HepG2 (cell line): ENCODE measurements around the gene CRYZ. TPM values are rescaled to one million over a fixed set of nuclear protein-coding genes. Genes with fewer than 3 reads are reported as not detected.
A peak's percentile ranks its signal among the peaks of the same experiment; 100 is the strongest.

Experiments
- ARID2 ChIP-seq: sonication (generic); formaldehyde crosslinking; IDR thresholded peaks from 2 replicates; pipeline ENCODE4 v1.8.1; 2022; ENCODE audit warnings: mild to moderate bottlenecking, missing genetic modification reagents, borderline replicate concordance
- ARNTL ChIP-seq: sonication (generic); formaldehyde crosslinking; IDR thresholded peaks from 2 replicates; pipeline ENCODE4 v1.4.0; 2020; ENCODE audit warnings: mild to moderate bottlenecking, missing genetic modification reagents
- CHD2 ChIP-seq: IDR thresholded peaks from 2 replicates; pipeline ENCODE4 v1.6.1; 2011; ENCODE audit warnings: low read depth, low read length, improper control_type of control experiment
- ELK4 ChIP-seq: sonication (generic); formaldehyde crosslinking; IDR thresholded peaks from 2 replicates; pipeline ENCODE4 v1.9.0; 2021; ENCODE audit warnings: missing genetic modification reagents, borderline replicate concordance
- GABPB1 ChIP-seq: IDR thresholded peaks from 2 replicates; pipeline ENCODE4 v1.6.1; 2016; ENCODE audit warnings: mild to moderate bottlenecking, missing genetic modification reagents, moderate library complexity, missing compliant biosample characterization
- MTA3 ChIP-seq: sonication (generic); formaldehyde crosslinking; IDR thresholded peaks from 2 replicates; pipeline ENCODE4 v1.4.0; 2020; ENCODE audit warnings: missing genetic modification reagents
- NCOA2 ChIP-seq: sonication (generic); formaldehyde crosslinking; IDR thresholded peaks from 2 replicates; pipeline ENCODE4 v1.8.0; 2022; ENCODE audit warnings: inconsistent platforms
- PAF1 ChIP-seq: IDR thresholded peaks from 2 replicates; pipeline ENCODE4 v1.6.1; 2016; ENCODE audit warnings: missing genetic modification reagents, missing compliant biosample characterization
- STAT5B ChIP-seq: sonication (generic); formaldehyde crosslinking; IDR thresholded peaks from 2 replicates; pipeline ENCODE4 v1.4.0; 2020; ENCODE audit warnings: missing genetic modification reagents
- ZBTB2 ChIP-seq: sonication (generic); formaldehyde crosslinking; IDR thresholded peaks from 2 replicates; pipeline ENCODE4 v1.8.0; 2022; ENCODE audit warnings: low read depth, missing genetic modification reagents
- ZFP36 ChIP-seq: fragments of 150-350 bp; IDR thresholded peaks from 2 replicates; pipeline ENCODE4 v1.6.1; 2018; ENCODE audit warnings: borderline replicate concordance, low read length, low read depth; ENCODE audit not compliant: partially characterized antibody
- ZNF12 ChIP-seq: sonication (generic); formaldehyde crosslinking; IDR thresholded peaks from 2 replicates; pipeline ENCODE4 v1.5.0; 2020; ENCODE audit warnings: missing genetic modification reagents
- ZNF737 ChIP-seq: sonication (generic); formaldehyde crosslinking; IDR thresholded peaks from 2 replicates; pipeline ENCODE4 v1.5.0; 2020; ENCODE audit warnings: missing genetic modification reagents, mild to moderate bottlenecking, borderline replicate concordance
- ZNF780A ChIP-seq: sonication (generic); formaldehyde crosslinking; IDR thresholded peaks from 2 replicates; pipeline ENCODE4 v1.8.0; 2022; ENCODE audit warnings: mild to moderate bottlenecking, missing genetic modification reagents, moderate library complexity
- polyA plus RNA-seq, 8 experiments: library from polyadenylated mRNA; depleted of rRNA in 3 of 8; stranded (reverse) in 7 of 8; unstranded in 1 of 8; fragments of >200 nt; fragmentation: Illumina TruSeq in 4 of 8; extraction: Trizol in 4 of 8; gene quantifications; 2 replicates each; pipeline versions ENCODE4 v1.2.1 to v1.2.3, GENCODE V29; 2011 to 2016; ENCODE audit warnings: low read depth in 4 of 8, missing spikeins in 1 of 8, mixed read lengths in 1 of 8; ENCODE audit not compliant: insufficient read depth in 1 of 8
- total RNA-seq, 5 experiments: library from RNA; depleted of rRNA; stranded (reverse); fragments of >200 nt; fragmentation: Illumina TruSeq; extraction: Trizol; gene quantifications; 2 replicates each; pipeline ENCODE4 v1.2.3, GENCODE V29; 2016; ENCODE audit warnings: low read depth in 1 of 5
- TF ChIP-seq, protein P1 (sequence below): sonication (generic); formaldehyde crosslinking; IDR thresholded peaks from 2 replicates; pipeline ENCODE4 v1.8.0; 2022; ENCODE audit warnings: missing genetic modification reagents, mild to moderate bottlenecking, inconsistent platforms, borderline replicate concordance
- TF ChIP-seq, protein P2 (sequence below): sonication (generic); formaldehyde crosslinking; IDR thresholded peaks from 2 replicates; pipeline ENCODE4 v1.5.1; 2020; ENCODE audit warnings: missing genetic modification reagents, mild to moderate bottlenecking, borderline replicate concordance
- TF ChIP-seq, protein P3 (sequence below): sonication (generic); formaldehyde crosslinking; IDR thresholded peaks from 2 replicates; pipeline ENCODE4 v1.4.0; 2020; ENCODE audit warnings: missing genetic modification reagents, borderline replicate concordance

CRYZ gene
- total and polyA plus RNA-seq, 2 of the 13 experiments (the other 11 are each of a cell fraction or from before 2014, with no cell fraction given) = 115 to 211 TPM

- TF ChIP-seq ELK4 (CRISPR knock-in tag) = no peak
- peak; percentile 23; the same call in 1 of the 2 replicates for TF ChIP-seq ZNF12 (CRISPR knock-in tag)
- TF ChIP-seq, protein P1, sequence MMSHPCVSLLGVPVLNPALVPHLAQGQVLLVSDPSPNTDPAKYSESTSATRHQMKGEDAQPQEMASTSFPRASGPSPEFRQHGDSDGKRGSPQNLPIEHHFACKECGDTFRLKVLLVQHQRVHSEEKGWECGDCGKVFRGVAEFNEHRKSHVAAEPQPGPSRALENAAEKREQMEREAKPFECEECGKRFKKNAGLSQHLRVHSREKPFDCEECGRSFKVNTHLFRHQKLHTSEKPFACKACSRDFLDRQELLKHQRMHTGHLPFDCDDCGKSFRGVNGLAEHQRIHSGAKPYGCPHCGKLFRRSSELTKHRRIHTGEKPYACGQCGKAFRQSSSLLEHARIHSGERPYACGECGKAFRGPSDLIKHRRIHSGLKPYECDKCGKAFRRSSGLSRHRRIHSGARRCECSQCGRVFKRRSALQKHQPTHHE (CRISPR knock-in tag) = peak; percentile 67; the same call in 1 of the 2 replicates
- no peak for TF ChIP-seq ARID2
- peak; percentile 62; the same call in 1 of the 2 replicates for TF ChIP-seq ZNF780A (CRISPR knock-in tag)
- no peak for TF ChIP-seq MTA3 (CRISPR knock-in tag)
- TF ChIP-seq PAF1 (CRISPR knock-in tag) = no peak
- TF ChIP-seq, protein P2, sequence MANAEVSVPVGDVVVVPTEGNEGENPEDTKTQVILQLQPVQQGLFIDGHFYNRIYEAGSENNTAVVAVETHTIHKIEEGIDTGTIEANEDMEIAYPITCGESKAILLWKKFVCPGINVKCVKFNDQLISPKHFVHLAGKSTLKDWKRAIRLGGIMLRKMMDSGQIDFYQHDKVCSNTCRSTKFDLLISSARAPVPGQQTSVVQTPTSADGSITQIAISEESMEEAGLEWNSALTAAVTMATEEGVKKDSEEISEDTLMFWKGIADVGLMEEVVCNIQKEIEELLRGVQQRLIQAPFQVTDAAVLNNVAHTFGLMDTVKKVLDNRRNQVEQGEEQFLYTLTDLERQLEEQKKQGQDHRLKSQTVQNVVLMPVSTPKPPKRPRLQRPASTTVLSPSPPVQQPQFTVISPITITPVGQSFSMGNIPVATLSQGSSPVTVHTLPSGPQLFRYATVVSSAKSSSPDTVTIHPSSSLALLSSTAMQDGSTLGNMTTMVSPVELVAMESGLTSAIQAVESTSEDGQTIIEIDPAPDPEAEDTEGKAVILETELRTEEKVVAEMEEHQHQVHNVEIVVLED = peak; percentile 61; the same call in 1 of the 2 replicates
- TF ChIP-seq, protein P3, sequence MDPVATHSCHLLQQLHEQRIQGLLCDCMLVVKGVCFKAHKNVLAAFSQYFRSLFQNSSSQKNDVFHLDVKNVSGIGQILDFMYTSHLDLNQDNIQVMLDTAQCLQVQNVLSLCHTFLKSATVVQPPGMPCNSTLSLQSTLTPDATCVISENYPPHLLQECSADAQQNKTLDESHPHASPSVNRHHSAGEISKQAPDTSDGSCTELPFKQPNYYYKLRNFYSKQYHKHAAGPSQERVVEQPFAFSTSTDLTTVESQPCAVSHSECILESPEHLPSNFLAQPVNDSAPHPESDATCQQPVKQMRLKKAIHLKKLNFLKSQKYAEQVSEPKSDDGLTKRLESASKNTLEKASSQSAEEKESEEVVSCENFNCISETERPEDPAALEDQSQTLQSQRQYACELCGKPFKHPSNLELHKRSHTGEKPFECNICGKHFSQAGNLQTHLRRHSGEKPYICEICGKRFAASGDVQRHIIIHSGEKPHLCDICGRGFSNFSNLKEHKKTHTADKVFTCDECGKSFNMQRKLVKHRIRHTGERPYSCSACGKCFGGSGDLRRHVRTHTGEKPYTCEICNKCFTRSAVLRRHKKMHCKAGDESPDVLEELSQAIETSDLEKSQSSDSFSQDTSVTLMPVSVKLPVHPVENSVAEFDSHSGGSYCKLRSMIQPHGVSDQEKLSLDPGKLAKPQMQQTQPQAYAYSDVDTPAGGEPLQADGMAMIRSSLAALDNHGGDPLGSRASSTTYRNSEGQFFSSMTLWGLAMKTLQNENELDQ (CRISPR knock-in tag) = no peak
- TF ChIP-seq STAT5B (CRISPR knock-in tag) = 0 out of 2 replicates have a peak, but pooled peaks have one; percentile 40
- 0 out of 2 replicates have a peak, but pooled peaks have one; percentile 16 for TF ChIP-seq ARNTL
- no peak for TF ChIP-seq ZFP36
- TF ChIP-seq ZNF737 (CRISPR knock-in tag) = peak; percentile 66; the same call in 1 of the 2 replicates
- TF ChIP-seq GABPB1 (CRISPR knock-in tag) = peak; percentile 78
- peak; percentile 22; the same call in 1 of the 2 replicates for TF ChIP-seq ZBTB2 (CRISPR knock-in tag)
- peak; percentile 65 for TF ChIP-seq NCOA2 (CRISPR knock-in tag)
- TF ChIP-seq CHD2 = no peak
Observed at GRCh38 chr1:74732960-74733603, at the start of gene CRYZ, which contains the start of gene TYW3 (continued).
